GM12865 (cell line): ENCODE data around the gene CHRM2.

Experiments
- DNase-seq: peaks from one replicate; pipeline ENCODE4 v3.0.0; 2010; ENCODE audit warnings: low read depth
- H3K4me3 ChIP-seq: 2 replicates; pipeline ENCODE4 v1.5.1; 2011; ENCODE audit warnings: mild to moderate bottlenecking, low read depth, low read length, control low read depth
- TF ChIP-seq, protein P1 (sequence below): IDR thresholded peaks from 2 replicates; pipeline ENCODE4 v1.5.1; 2011; ENCODE audit warnings: low read length, control low read depth, low read depth, inconsistent platforms; ENCODE audit not compliant: insufficient read depth; ENCODE audit errors: missing control alignments

Gene CHRM2

DNA sequence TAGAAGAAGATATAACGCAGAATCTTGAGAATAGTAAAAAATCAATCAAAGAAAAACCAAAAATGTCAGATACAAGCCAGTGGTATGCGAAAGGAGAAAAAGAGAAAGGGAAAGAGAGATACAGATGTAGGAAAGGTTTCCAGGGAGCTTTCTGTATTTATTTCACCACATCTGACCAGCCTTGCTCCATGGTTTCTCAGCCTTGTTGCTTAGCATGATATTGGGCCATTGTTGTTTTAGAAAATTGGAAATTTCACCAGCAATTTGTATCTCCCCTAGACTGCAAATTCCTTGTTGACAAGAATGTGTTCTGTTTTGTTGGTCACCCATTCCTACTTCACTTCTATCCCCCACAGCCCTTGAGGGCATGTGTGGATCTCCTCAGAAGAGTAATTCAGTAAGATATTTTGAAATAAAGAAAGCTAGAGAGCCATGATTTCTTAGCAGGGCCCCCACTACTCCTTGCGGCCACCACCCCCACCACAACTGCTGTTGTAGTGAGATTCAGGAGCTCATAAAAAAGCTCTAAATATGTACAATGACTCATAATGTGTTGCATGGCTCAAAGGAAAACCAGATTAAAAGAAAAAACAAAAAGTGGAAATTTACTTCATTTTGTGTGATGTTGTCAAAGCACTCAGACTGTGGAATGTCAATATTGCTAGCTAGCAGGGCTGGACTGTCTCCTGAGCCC, 138.7 kb downstream of the CHRM2 start:
- TF ChIP-seq, protein P1, sequence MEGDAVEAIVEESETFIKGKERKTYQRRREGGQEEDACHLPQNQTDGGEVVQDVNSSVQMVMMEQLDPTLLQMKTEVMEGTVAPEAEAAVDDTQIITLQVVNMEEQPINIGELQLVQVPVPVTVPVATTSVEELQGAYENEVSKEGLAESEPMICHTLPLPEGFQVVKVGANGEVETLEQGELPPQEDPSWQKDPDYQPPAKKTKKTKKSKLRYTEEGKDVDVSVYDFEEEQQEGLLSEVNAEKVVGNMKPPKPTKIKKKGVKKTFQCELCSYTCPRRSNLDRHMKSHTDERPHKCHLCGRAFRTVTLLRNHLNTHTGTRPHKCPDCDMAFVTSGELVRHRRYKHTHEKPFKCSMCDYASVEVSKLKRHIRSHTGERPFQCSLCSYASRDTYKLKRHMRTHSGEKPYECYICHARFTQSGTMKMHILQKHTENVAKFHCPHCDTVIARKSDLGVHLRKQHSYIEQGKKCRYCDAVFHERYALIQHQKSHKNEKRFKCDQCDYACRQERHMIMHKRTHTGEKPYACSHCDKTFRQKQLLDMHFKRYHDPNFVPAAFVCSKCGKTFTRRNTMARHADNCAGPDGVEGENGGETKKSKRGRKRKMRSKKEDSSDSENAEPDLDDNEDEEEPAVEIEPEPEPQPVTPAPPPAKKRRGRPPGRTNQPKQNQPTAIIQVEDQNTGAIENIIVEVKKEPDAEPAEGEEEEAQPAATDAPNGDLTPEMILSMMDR: no peak
- H3K4me3 ChIP-seq: no peak overlapping the region
- DNase-seq: no peak

DNA sequence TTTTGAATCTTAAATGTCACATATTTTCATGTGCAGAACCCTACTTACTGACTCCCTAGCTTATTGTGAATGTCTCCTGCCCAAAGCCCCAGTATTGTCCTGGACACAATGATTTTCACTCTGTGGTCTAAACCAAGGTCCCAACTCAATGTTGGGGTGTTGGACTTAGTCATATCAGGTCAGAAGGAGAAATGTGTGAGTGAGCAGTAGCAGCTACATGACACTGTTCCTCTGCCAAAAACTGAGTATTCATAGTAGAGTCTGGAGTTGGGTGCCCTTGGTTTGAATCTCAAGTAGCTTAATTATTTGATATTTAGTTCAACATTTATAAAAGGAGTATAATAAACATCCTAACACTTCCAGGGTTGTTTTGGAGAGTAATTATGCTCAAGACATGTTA, 141.0 kb downstream of the CHRM2 start:
- no peak for DNase-seq
- TF ChIP-seq, protein P1: no peak
- H3K4me3 ChIP-seq: no peak overlapping the region

DNA sequence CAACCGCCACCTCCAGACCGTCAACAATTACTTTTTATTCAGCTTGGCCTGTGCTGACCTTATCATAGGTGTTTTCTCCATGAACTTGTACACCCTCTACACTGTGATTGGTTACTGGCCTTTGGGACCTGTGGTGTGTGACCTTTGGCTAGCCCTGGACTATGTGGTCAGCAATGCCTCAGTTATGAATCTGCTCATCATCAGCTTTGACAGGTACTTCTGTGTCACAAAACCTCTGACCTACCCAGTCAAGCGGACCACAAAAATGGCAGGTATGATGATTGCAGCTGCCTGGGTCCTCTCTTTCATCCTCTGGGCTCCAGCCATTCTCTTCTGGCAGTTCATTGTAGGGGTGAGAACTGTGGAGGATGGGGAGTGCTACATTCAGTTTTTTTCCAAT, 146.6 kb downstream of the CHRM2 start:
- DNase-seq: no peak
- TF ChIP-seq, protein P1: no peak
- H3K4me3 ChIP-seq: no peak overlapping the region

- DNase-seq: no peak
- TF ChIP-seq, protein P1: no peak
- no peak overlapping the region for H3K4me3 ChIP-seq
Observed at GRCh38 chr7:137017221-137017620, 148.8 kb downstream of the CHRM2 start.

- no peak for DNase-seq
- TF ChIP-seq, protein P1: no peak
- H3K4me3 ChIP-seq: no peak overlapping the region
Observed at GRCh38 chr7:137018468-137018867, 150.0 kb downstream of the CHRM2 start.

DNA sequence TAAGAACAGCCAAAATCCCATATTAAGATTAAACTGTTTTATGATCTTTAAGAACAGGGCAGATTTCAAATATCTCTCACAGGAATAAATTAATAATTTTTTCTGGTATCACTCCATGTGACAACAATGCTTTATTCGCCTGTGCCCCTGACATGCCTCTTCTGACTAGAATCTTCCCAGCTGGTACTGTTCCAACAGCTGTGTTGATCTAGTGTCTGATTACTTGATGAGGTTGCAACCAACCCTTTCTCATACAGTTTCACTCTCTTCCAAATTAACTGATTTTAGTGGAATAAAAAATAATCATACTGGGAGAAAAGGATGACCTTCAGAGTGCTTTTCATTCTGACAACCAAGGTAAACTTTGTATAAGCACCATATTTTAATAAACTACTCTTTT, 151.9 kb downstream of the CHRM2 start:
- no peak overlapping the region for H3K4me3 ChIP-seq
- TF ChIP-seq, protein P1: no peak
- no peak for DNase-seq

GRCh38 chr7:137025469-137026175, 157.2 kb downstream of the CHRM2 start:
- TF ChIP-seq, protein P1: no peak
- no peak for DNase-seq
- H3K4me3 ChIP-seq: no peak overlapping the region
